Measurements from ENCODE around the gene NTMT2. TPM values are rescaled to one million over a fixed set of nuclear protein-coding genes. Genes with fewer than 3 reads are reported as not detected.

The NTMT2 gene
- total RNA-seq, 2 donors from 2014 or later, result not detected

GRCh38 chr1:170131984-170132383 lies 13.8 kb upstream of the NTMT2 start:
- H3K4me1 ChIP-seq (replicated peaks), result no peaks in the 10 kb centered on the region
- H3K9me3 ChIP-seq, result no peaks in the 10 kb centered on the region
- DNase-seq (ENCODE audit: low spot score), result no peak
- TF ChIP-seq CTCF (IDR thresholded peaks at IDR 0.05) (no peak), POLR2AphosphoS5 (IDR thresholded peaks at IDR 0.05) (no peak), POLR2A (IDR thresholded peaks at IDR 0.05) (no peak)
- 42% methylated on average over 1 of the region's 1 CpG for WGBS
- no peak overlapping the region for H3K4me3 ChIP-seq
- H3K27ac ChIP-seq, result no peak overlapping the region
- H3K36me3 ChIP-seq, result no peaks in the 10 kb centered on the region
- H3K27me3 ChIP-seq (replicated peaks; ENCODE audit: insufficient read depth), result no peaks in the 10 kb centered on the region
- intact Hi-C loops (cut with DNase I), result loop anchor here (10.0 kb wide), 1 partner anchor 187 kb away; no protein-coding TSS in a partner anchor

DNA sequence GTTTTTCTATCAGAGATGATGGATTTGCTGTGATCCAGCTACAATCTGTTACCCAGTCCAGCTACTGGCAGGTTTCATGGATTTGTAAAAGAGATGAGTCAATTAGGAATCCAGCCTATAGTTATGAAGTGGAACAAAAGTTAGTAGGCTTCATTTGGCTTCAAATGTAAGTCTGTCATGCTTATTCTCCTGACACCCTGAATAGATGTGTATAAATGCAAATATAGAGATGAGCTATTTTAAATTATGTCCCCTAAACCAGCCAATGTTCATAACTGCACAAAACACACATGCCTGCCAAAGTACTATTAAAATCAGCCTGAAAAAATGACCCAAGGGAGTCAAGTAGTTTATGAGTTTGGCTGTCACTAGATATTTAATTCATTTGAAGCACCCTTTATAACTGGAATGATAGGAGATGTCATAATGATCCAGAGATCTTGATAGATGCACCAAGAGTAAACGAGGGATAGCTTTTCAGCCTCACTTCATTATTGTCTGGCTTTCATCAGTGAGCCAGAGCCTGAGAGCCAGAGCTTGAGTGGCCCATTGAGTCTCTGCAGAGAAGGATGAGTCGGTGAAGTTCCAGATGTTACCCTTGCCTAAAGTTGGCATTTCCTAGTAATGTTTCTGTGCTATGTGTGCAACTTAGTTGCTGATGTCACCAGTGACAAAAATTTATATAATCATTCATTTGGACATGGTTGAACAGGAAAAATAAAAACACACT lies 11.8 kb upstream of the NTMT2 start:
- H3K9me3 ChIP-seq, result no peaks in the 10 kb centered on the region
- TF ChIP-seq POLR2AphosphoS5 (IDR thresholded peaks at IDR 0.05), result no peak
- no peak for TF ChIP-seq CTCF (IDR thresholded peaks at IDR 0.05)
- TF ChIP-seq POLR2A (IDR thresholded peaks at IDR 0.05), result no peak
- H3K4me3 ChIP-seq, result no peak overlapping the region
- H3K27me3 ChIP-seq (replicated peaks; ENCODE audit: insufficient read depth), result no peaks in the 10 kb centered on the region
- H3K36me3 ChIP-seq, result no peaks in the 10 kb centered on the region
- intact Hi-C loops (cut with DNase I), result loop anchor here (10.0 kb wide), 1 partner anchor 189 kb away; no protein-coding TSS in a partner anchor
- no peak overlapping the region for H3K27ac ChIP-seq
- H3K4me1 ChIP-seq (replicated peaks), result no peaks in the 10 kb centered on the region
- no peak for DNase-seq (ENCODE audit: low spot score)
- WGBS, result 56% methylated on average over 2 of the region's 2 CpGs

DNA sequence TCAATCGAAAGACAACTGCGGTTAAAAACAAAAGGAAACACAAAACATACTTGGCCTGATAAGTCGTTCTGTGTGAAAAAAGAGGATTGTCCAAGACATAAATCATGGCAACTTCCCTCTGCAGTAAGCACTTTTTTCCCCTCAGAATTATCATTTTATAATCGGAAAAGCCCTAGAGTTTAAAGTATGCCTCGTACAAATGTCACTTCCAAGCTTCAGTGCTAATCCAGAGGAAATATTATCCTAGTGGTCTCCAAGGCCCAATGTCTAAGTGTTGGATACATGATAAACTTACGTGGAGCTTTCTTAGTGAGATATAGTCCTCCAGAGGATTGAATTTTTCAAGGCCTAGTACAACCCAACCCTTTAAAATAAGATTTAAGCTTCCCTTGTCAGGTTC lies 11.2 kb upstream of the NTMT2 start:
- intact Hi-C loops (cut with DNase I), result loop anchor here (10.0 kb wide), 1 partner anchor 190 kb away; no protein-coding TSS in a partner anchor
- Histone ChIP-seq H3K27ac (no peak overlapping the region), H3K36me3 (no peaks in the 10 kb centered on the region), H3K4me3 (no peak overlapping the region), H3K9me3 (no peaks in the 10 kb centered on the region), H3K27me3 (replicated peaks; ENCODE audit: insufficient read depth) (no peaks in the 10 kb centered on the region), H3K4me1 (replicated peaks) (no peaks in the 10 kb centered on the region)
- TF ChIP-seq CTCF (IDR thresholded peaks at IDR 0.05), result no peak
- TF ChIP-seq POLR2AphosphoS5 (IDR thresholded peaks at IDR 0.05), result no peak
- no peak for TF ChIP-seq POLR2A (IDR thresholded peaks at IDR 0.05)
- no peak for DNase-seq (ENCODE audit: low spot score)
- 65% methylated on average over 6 of the region's 6 CpGs for WGBS

DNA sequence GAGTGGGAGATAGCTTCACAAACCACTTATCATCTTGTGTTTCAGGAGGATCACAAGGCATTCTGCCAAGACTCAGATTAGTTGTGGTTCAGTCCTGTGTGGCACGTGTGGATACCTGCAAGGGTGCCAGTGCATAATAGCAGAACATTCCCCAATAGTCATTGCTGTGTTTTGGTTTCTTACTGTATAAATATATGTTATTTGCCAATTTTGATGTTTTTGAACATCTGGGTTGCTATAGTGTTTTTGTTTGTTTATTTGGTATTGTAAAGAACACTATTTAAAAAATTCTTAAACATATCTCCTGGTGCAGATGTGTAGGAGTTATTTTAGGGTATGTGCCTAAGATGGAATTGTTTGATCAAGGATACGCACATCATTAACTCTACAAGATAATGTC lies 5.4 kb upstream of the NTMT2 start:
- Histone ChIP-seq H3K27me3 (replicated peaks; ENCODE audit: insufficient read depth) (no peaks in the 10 kb centered on the region), H3K4me1 (replicated peaks) (no peaks in the 10 kb centered on the region), H3K4me3 (no peak overlapping the region), H3K27ac (no peak overlapping the region), H3K9me3 (no peaks in the 10 kb centered on the region), H3K36me3 (no peaks in the 10 kb centered on the region)
- intact Hi-C loops (cut with DNase I), result no loop called here
- no peak for TF ChIP-seq POLR2A (IDR thresholded peaks at IDR 0.05)
- no peak for TF ChIP-seq CTCF (IDR thresholded peaks at IDR 0.05)
- no peak for TF ChIP-seq POLR2AphosphoS5 (IDR thresholded peaks at IDR 0.05)
- WGBS, result 74% methylated on average over 2 of the region's 2 CpGs
- no peak for DNase-seq (ENCODE audit: low spot score)

DNA sequence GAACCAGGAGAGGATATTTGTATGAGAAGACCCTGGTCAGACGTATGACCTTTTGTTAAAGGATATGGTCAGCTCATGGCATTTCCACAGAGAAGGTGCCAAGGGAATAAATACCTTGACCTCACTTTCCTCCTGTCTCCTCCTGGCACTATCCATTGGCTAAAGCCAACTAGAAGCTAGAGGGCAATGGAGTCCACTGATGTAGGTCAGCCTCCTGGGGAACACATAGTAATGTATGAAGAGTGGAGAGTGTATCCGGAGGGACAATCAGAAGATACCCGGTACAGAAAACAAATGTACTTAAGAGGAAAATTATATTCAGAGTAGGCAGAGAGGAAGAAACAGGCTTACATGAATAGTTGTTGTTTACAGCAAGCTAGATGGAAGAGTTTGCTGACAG lies 698 bp upstream of the NTMT2 start:
- TF ChIP-seq POLR2AphosphoS5 (IDR thresholded peaks at IDR 0.05) (no peak), CTCF (IDR thresholded peaks at IDR 0.05) (no peak), POLR2A (IDR thresholded peaks at IDR 0.05) (no peak)
- intact Hi-C loops (cut with DNase I), result no loop called here
- Histone ChIP-seq H3K9me3 (no peaks in the 10 kb centered on the region), H3K27ac (no peak overlapping the region), H3K4me3 (no peak overlapping the region), H3K36me3 (no peaks in the 10 kb centered on the region), H3K4me1 (replicated peaks) (no peaks in the 10 kb centered on the region), H3K27me3 (replicated peaks; ENCODE audit: insufficient read depth) (no peaks in the 10 kb centered on the region)
- DNase-seq (ENCODE audit: low spot score), result no peak
- 94% methylated on average over 3 of the region's 3 CpGs for WGBS
